Cortex of kidney (tissue), 1 donor: ENCODE data around the gene ARL3.
"Not testable (repeated sequence)": the region's sequence is repeated elsewhere in the genome, so short reads cannot be mapped to it uniquely, and the experiment has no call there.

Experiments used
- DNase-seq: peaks from one replicate; lab custom pipeline; 2025; lab: John Stamatoyannopoulos, UW

ARL3 gene

DNA sequence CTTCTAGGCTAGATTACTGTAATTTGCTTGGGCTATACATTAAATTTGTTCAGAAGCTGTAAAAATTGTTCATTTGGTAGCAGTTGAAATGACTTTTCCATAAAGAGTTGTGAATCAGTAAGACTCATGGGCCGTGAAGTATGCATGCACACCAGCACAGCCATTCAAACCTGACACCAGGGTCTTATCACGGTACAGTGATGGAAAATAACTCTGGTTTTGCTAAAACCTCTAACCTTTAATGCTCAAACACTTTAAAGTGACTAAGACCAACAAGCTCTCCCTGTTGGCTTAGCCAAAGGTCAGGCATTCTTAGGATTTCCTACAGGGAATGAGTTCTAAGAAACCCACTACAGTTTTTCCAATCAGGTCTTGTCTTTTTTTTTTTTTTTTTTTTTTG lies 11.5 kb downstream of the ARL3 start:
- no peak for DNase-seq

- DNase-seq: no peak
Observed at GRCh38 chr10:102701796-102702195, 12.4 kb downstream of the ARL3 start.

- no peak for DNase-seq
Observed at GRCh38 chr10:102701272-102701671, 12.9 kb downstream of the ARL3 start.

GRCh38 chr10:102698894-102699293 lies 15.3 kb downstream of the ARL3 start:
- DNase-seq: no peak

- DNase-seq: no peak
Observed at GRCh38 chr10:102696736-102697135, 17.5 kb downstream of the ARL3 start.

GRCh38 chr10:102695401-102695800 lies 18.8 kb downstream of the ARL3 start:
- DNase-seq: not testable (repeated sequence)

- no peak for DNase-seq
Observed at GRCh38 chr10:102691285-102692066, 22.7 kb downstream of the ARL3 start.

- no peak for DNase-seq
Observed at GRCh38 chr10:102683736-102684135, 30.5 kb downstream of the ARL3 start.

GRCh38 chr10:102682981-102683380 lies 31.2 kb downstream of the ARL3 start:
- no peak for DNase-seq

DNA sequence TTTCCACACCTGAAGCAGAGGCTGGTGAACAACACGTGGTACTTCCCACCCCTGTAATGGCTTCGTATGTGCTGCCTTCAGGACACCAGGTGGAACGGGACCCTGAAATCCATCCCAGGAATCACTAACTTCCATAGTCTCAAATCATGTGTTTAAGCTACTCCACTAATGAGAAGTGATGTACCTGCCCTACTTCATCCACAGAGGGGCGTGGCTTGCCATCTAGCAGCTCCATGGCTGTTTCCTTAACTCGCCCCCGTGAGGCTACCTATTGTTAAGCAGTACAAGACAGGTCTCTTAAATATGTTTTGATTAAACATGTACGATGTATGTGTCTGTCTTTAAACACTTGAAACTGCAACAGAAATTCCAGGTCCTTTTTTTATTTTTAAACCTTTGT lies 31.8 kb downstream of the ARL3 start:
- DNase-seq: no peak

DNA sequence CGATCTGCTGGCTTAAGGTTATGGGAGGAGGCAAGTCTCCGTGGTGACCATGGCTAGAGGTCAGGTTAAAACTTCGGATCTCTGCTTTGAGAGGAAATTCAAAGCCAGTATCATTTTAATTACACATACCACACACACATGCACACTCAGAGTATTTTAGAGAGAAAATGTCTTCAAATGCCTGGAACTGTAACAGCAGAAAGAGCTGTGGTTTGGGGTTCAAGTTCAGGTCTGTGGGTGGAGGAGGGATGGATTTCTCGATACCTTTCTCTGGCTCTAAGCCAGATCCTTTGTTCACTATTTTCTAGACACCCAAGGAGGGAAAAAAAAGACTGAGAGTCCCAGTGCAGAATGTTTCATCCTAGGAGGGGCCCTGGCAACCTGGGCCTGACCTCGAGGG lies 32.5 kb downstream of the ARL3 start:
- DNase-seq: no peak

DNA sequence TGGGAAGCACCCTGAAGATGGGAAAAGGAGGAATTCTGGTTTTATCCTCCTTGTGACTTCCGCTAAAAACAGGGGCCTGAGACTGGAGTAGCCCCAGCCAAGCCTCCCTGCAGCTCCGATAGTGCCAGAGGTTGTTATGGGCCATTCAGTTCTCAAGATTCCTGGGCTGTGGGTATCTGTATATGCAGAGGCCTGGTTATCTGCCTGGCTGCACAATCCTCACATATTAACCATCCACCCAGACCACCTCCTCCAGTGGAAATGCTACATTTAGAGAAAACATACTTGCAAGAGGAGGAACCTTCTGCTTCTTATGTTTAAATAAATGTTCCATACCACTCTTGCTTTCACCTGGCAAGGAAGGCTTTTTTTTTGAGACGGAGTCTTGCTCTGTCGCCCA lies 34.6 kb downstream of the ARL3 start:
- no peak for DNase-seq

DNA sequence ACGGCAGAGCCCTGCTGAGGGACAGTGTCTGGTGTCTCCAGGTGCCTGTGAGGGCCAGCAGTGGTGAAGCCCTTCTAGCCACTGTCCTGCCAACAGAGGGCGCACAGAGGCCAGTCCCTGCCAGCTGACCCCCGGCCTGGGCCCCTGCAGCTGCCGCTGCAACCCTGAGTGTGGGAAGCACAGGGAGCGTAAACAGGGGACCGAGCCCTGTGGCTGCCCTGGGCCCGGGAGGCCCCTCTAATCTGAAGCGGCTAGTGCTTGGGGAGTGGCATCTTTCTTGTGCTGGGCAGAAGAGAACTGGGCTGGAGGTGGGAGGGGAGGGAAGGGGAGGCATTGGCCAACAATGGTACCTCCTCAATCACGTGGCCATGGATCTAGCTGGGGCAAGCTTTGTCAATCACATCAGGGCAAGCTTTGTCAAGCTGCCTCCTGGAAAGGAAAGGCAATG lies 35.3 kb downstream of the ARL3 start:
- DNase-seq: no peak

- DNase-seq: no peak
Observed at GRCh38 chr10:102678068-102678400, 36.2 kb downstream of the ARL3 start.

- DNase-seq: no peak
Observed at GRCh38 chr10:102677331-102678067, 36.7 kb downstream of the ARL3 start.

DNA sequence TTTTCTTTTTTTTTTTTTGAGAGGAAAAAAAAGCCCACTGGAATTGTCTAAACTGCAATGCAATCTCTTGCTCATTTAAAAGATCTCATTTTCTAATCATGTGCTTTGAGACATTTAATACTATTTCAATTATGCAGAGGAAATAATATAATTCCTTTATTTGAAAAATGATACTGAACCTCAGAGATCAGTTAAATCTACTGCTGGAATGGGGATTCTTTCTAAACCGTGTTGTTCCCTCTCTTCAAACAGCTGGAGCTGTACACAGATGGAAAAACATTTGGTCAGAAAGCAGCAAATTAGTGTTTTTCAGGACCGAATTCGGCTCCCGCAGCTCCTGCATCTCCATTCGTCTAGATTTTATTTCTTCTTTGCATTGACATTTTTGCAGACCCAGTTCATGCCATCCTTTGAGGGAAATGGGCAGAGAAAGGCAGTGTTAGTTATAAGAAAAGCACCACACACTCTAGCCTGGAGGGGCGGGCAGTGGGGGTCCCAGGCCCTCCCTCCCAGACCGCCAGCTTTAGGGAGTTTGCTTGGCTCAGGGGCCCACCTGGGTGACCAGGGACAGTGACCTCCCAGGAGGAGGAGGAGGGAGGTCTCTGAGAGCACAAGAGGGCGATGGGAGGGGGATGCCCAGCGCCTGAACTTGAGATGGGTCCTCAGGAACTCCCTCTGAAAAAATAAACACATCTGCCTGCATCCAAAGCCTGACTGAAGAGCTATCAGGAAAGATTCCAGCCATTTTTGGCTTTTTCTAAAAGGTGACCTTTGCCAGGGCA lies 37.5 kb downstream of the ARL3 start:
- no peak for DNase-seq

GRCh38 chr10:102675666-102676533 lies 38.3 kb downstream of the ARL3 start:
- DNase-seq: no peak

DNA sequence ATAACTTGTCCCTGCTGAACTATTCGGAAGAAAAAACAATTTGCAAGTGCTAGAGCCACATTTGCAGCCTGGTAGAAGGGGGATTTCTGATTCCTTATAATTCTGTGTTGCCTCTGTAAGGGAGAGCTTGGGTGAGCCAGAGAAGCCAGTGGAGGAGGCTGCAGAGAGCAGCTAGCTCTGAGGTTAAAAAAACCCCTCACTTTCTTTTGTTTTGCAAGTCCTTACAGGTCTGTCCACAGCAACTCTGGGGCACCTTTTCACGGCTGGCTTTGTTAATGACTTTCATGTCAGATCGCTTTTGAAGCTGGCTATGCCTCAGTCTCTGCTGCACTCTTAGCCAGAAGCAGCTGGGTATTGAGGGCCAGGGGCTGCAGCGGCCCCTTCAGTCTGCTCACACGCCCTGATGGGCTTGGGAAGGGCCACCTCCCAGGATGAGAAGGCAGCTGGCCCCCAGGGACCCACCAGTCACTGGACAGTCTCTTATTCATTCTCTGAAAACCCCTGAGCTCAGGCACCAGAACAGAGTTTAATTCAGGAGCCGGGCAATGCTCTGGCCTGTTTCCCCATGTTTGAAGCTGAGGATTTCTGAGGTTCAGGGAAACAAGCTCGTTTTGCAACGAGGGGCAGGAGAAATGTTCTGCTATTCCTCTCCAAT lies 39.1 kb downstream of the ARL3 start:
- DNase-seq: no peak

GRCh38 chr10:102674566-102674965 lies 39.6 kb downstream of the ARL3 start:
- no peak for DNase-seq

DNA sequence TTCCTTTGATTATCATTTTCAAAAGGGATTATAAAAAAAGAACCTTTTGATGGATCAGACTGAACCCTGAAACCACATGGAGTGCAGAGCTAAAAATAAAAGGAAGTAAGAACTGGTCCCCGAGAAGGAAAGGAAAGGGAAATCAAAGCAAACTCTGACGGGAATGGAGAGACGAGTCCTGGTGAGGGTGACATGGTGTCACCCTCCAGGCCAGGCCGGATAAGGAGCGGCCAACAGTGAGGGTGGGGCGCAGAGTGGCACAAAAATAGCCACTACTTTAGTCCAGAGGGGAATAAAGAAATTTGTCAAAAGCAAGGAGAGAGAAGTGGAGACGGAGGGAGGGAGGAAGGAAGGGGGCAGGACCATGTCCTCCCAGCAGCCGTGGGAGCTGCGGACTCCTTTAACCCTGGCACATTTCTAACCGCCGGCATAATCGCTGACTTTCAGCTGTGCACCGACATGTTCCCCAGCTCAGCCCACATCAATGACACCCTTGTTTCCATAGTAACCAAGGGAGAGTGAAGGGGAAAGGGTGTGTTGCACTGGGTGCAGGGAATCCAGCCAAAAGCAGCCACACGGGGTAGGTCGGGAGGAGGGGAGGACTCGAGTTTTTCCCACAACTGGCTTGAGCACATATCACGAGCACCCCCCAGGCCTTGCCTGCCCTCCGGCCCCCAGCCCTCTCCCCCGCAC lies 40.2 kb downstream of the ARL3 start:
- DNase-seq: no peak
